ENCODE measurements around the gene SLC43A2. TPM values are rescaled to one million over a fixed set of nuclear protein-coding genes. Genes with fewer than 3 reads are reported as not detected.

SLC43A2 gene
- total RNA-seq, 1 donor from 2014 or later: 2.3 TPM

DNA sequence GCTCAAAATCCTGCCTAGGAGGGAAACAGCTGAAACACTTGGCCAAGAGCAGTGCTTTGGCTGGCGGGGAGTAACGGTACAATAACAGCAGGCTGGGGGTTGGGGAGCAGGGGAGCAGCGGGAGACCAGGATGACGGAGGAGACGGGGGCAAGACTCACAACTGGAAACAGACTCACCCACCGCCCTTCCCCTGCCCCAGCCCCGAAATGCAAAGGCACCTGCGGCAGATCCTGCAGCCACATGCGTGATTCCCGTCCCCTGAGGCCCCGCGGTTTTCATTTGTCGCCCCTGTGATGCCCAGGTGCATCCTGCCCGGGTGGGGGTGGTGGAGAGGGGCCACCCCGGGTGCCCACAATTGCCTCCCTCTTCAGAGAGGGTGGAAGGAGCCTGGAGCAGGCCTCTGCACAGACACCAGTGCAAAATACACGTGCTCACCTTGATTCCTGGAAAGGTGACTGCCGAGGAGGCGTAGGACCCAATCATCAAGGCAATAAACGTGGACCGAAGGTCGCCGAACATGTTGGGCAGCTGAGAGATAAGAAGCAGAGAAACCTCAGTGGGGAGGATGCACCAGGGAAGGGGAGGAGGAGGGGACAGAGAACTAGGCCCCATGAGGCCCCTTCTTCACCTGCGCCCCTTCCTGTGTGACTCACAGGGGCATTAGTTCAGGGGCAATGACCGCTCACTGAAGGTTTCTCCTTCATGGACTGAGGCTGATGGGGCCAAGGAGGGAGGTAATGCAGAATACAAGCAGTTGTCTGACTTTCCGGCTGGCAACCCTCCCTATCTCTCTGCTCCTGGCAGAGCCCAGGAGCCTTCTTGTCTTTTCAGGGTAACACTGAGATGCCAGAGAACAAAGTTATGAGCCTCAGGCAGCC, 35.6 kb downstream of the SLC43A2 start:
- TF ChIP-seq, protein P1, sequence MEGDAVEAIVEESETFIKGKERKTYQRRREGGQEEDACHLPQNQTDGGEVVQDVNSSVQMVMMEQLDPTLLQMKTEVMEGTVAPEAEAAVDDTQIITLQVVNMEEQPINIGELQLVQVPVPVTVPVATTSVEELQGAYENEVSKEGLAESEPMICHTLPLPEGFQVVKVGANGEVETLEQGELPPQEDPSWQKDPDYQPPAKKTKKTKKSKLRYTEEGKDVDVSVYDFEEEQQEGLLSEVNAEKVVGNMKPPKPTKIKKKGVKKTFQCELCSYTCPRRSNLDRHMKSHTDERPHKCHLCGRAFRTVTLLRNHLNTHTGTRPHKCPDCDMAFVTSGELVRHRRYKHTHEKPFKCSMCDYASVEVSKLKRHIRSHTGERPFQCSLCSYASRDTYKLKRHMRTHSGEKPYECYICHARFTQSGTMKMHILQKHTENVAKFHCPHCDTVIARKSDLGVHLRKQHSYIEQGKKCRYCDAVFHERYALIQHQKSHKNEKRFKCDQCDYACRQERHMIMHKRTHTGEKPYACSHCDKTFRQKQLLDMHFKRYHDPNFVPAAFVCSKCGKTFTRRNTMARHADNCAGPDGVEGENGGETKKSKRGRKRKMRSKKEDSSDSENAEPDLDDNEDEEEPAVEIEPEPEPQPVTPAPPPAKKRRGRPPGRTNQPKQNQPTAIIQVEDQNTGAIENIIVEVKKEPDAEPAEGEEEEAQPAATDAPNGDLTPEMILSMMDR (conservative IDR thresholded peaks at IDR 0.05; ENCODE audit: low read depth, low read length): no peak

DNA sequence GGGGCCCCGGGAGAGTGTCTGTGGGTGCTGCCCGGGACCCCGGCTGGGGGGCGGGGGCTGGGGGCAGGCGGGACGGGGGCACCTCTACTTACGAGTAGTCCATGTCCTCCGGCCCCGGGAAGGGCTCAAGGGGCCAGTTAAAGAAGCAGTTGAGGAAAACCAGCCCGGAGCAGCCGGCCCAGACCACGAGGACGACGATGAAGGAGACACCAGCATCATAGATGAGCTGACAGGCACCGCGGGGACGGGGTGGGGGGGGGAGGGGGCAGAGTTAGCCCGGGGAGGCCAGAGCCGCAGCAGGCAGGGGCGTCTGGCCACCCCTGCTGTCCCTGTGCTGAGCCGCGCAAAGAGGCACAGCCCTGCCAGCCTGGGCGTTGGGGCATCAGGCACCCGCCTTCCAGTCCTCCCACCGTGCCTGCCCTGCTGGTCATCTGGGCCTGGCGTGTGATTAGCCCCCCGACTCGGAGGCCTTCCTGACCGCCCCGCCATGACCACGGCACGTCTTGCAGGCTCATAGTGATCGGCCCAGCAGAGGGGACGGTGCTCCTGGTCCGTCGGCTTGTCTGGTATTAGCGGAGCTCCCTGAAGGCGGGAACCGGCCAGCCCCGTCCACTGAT, 37.1 kb downstream of the SLC43A2 start:
- DNase-seq (ENCODE audit: low read depth): no peak
- H3K4me3 ChIP-seq (ENCODE audit: low read depth, low read length): no peak overlapping the region

More for the DNA sequence above, 35.6 kb downstream of the SLC43A2 start:
- DNase-seq (ENCODE audit: low read depth): no peak
- no peak overlapping the region for H3K4me3 ChIP-seq (ENCODE audit: low read depth, low read length)

DNA sequence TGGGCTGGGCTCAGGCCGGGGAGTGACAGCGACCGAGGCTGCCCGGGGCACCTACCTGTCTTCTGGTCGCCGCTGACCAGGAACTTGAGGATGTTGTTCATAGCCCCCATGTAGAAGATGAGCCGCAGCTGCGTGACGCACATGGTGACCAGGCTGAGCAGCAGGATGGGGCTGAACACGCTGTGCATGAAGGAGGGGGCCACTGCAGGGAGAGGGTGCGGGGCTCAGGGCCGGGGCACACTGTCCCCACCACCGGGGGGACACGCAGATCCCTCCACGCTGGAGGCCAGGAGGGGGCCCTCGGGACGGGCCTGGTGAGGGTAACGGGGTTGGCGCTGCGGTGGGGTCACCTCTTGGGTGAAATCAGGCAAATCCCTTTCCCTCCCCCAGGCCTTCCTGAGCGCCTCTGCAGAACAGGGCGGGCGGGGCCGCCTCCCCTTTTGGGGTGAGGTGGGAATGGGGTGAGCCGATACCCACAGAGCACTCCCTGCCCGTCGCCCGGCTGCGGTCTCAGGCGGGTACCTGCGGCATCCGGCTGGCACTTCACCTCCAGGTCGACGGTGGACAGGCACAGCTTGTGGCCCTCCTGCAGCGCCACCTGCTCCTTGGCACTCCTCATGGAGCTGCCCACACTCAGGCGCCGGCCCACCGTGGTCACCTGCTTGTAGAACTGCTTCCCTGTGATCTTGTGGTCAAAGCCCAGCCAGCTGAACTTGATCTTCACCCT, 37.7 kb downstream of the SLC43A2 start:
- TF ChIP-seq, protein P1 (conservative IDR thresholded peaks at IDR 0.05; ENCODE audit: low read depth, low read length): no peak
- no peak overlapping the region for H3K4me3 ChIP-seq (ENCODE audit: low read depth, low read length)
- DNase-seq (ENCODE audit: low read depth): no peak

More for the DNA sequence above, 37.1 kb downstream of the SLC43A2 start:
- TF ChIP-seq, protein P1 (conservative IDR thresholded peaks at IDR 0.05; ENCODE audit: low read depth, low read length): no peak

DNA sequence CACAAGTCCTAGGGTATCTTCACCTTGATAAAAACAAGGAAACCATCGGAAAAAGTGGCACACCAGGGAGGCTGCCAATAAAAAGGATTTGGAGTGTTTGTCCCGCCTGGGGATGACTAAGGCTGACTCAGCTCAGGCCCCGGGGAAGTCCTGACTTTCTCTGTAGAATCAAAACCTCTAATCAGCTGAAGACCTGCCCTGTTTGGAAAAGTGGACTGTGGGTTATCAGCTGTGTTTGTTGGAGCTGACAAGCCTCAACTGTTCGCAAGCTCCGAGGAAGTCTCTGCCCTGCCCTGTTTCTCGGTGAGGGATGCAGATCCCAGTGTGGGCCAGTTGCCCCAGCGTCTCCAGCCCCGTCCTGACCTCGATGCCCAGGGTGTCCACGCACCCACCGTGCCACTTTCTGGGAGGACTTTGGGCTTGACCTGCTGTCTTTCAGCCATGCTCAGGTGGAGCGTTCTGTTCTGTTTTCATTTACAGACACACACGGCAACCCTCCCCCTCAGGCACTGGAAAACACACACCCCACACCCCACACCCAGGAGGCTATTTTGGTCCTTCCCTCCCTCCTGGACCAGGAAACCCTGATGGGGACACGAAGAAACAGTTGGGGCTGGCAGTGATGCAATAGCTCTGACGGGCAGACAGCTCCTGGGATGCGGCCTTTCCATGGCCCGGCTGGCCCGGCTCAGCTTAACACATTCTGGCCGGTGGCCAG, 38.4 kb downstream of the SLC43A2 start:
- DNase-seq (ENCODE audit: low read depth): peak; percentile 45
- TF ChIP-seq, protein P1 (conservative IDR thresholded peaks at IDR 0.05; ENCODE audit: low read depth, low read length): no peak
- H3K4me3 ChIP-seq (ENCODE audit: low read depth, low read length): no peak overlapping the region

DNA sequence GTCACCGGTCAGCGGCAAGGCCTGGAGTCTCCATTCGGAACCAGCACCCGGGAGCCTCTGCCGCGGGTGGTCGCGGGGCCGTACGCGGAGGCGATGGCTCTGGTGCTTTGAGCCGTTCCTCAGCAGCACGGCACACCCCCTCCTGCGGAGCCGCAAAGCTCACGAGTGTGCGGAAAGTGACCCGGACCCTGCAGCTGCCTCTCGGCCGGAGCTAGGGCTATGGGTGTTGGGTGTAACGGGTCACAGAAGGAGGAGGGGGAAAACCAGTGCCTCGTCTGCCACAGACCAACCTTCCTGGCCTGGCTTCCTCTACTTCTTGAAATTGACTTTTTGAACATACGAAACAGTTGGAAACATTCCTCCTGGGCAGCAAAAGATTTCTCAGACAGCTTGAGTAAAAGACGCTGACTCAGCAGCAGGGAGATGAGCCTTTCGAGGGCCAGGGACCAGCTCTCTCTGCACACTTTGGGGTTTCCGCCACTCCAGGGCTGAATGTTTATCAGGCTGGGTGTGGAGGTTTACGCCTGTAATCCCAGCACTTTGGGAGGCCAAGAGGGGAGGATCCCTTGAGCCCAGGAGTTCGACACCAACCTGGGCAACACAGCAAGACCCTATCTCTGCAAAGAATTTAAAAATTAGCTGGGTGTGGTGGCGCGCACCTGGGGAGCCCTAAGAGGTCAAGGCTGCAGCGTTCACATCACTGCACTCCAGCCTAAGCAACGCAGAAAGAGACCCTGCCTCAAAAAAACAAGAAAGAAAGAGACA, 39.6 kb downstream of the SLC43A2 start:
- TF ChIP-seq, protein P1 (conservative IDR thresholded peaks at IDR 0.05; ENCODE audit: low read depth, low read length): no peak
- no peak overlapping the region for H3K4me3 ChIP-seq (ENCODE audit: low read depth, low read length)
- no peak for DNase-seq (ENCODE audit: low read depth)

DNA sequence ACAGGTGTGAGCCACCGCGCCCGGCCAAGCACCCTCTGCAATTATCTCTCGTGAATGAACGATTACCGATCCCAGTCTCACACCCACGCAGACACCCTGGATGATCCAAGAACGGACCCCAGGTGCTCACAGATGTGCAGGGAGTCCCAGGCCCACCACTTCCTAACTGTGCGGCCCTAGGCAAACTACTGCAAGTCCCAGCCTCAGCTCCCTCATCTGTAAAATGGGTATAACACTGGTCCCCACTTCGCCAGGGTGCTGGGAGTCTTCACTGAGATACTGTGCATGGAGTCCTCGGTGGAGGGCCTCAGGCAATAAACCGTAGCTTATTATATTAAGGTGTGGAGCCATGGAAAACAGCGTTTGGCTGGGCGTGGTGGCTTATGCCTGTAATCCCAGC, 44.5 kb downstream of the SLC43A2 start:
- TF ChIP-seq, protein P1 (conservative IDR thresholded peaks at IDR 0.05; ENCODE audit: low read depth, low read length): no peak
- no peak overlapping the region for H3K4me3 ChIP-seq (ENCODE audit: low read depth, low read length)
- no peak for DNase-seq (ENCODE audit: low read depth)

Data from epithelial cell of proximal tubule (primary cell).